GM13977 (cell line): Measurements from ENCODE around the gene ZNF536.

Experiments
- DNase-seq: peaks from one replicate; pipeline ENCODE4 v3.0.0; 2012; ENCODE audit warnings: low spot score
- CTCF ChIP-seq: IDR thresholded peaks from 2 replicates; pipeline ENCODE4 v1.5.1; 2012; ENCODE audit warnings: mild to moderate bottlenecking, control low read depth; ENCODE audit not compliant: insufficient read depth; ENCODE audit errors: extremely low read depth, missing control alignments
- in situ Hi-C: fragments of 300-500 bp; cut with MboI; formaldehyde crosslinking; loops from one replicate; pipeline ENCODE4 v1.12.0; 2022; ENCODE audit warnings: low sequenced_read_pairs, low pct_unique_long_range_greater_than_20kb, mixed read lengths, inconsistent platforms; ENCODE audit not compliant: unreplicated experiment

The ZNF536 gene

GRCh38 chr19:30555791-30556110, 183.6 kb downstream of the ZNF536 start:
- in situ Hi-C loops = no loop called here
- TF ChIP-seq CTCF = no peak
- DNase-seq = no peak

- in situ Hi-C loops = no loop called here
- TF ChIP-seq CTCF = no peak
Measured at GRCh38 chr19:30556230-30556711, 184.1 kb downstream of the ZNF536 start.

GRCh38 chr19:30557212-30557611, 185.0 kb downstream of the ZNF536 start:
- TF ChIP-seq CTCF = no peak
- in situ Hi-C loops = no loop called here
- no peak for DNase-seq

More at GRCh38 chr19:30556230-30556711, 184.1 kb downstream of the ZNF536 start:
- DNase-seq = no peak

GRCh38 chr19:30557927-30558557, 185.9 kb downstream of the ZNF536 start:
- no peak for DNase-seq
- no peak for TF ChIP-seq CTCF
- in situ Hi-C loops = no loop called here

- TF ChIP-seq CTCF = no peak
- no peak for DNase-seq
- in situ Hi-C loops = no loop called here
Measured at GRCh38 chr19:30558793-30559192, 186.6 kb downstream of the ZNF536 start.

- no peak for DNase-seq
- no peak for TF ChIP-seq CTCF
- in situ Hi-C loops = no loop called here
Measured at GRCh38 chr19:30559446-30559845, 187.3 kb downstream of the ZNF536 start.
